GM23338 (cell line): ENCODE results near the gene PM20D1.

Experiments used
- CTCF ChIP-seq, 2 experiments: fragments of 200-600 bp in 1 of 2; sonication (generic) in 1 of 2; conservative IDR thresholded peaks; 2 replicates each; pipeline versions ENCODE4 v1.5.1 to v1.6.1; 2016 to 2017; ENCODE audit warnings: antibody characterized with exemption in 2 of 2, low read depth in 2 of 2, mild to moderate bottlenecking in 2 of 2, moderate library complexity in 1 of 2
- EZH2phosphoT487 ChIP-seq: fragments of 200-600 bp; sonication (generic); IDR thresholded peaks from one replicate; pipeline ENCODE4 v1.8.1; 2018; ENCODE audit warnings: antibody characterized with exemption; ENCODE audit not compliant: unreplicated experiment
- POLR2AphosphoS5 ChIP-seq: IDR thresholded peaks from 2 replicates; pipeline ENCODE4 v1.6.1; 2016; ENCODE audit warnings: antibody characterized with exemption, low read depth

GRCh38 chr1:205813755-205814058, 36.2 kb downstream of the PM20D1 start:
- TF ChIP-seq CTCF (conservative IDR thresholded peaks at IDR 0.05; ENCODE audit: low read depth in 2 of 2), result no peak
- TF ChIP-seq EZH2phosphoT487, result no peak
- TF ChIP-seq POLR2AphosphoS5, result no peak
